OCI-LY1 (cell line): ENCODE measurements around the gene CELSR1.

ENCODE experiments used
- H2AFZ ChIP-seq: fragments of 200-600 bp; sonication (generic), shearing (Covaris generic); 2 replicates; pipeline ENCODE4 v1.6.0; 2014; ENCODE audit warnings: antibody characterized with exemption, mild to moderate bottlenecking, low read length
- H3F3A ChIP-seq: fragments of 200-600 bp; sonication (generic), shearing (Covaris generic); 2 replicates; pipeline ENCODE4 v1.6.0; 2014; ENCODE audit warnings: mild to moderate bottlenecking, antibody characterized with exemption, low read length, moderate library complexity; ENCODE audit not compliant: insufficient read depth
- H3K27ac ChIP-seq: fragments of 200-600 bp; sonication (generic); 2 replicates; pipeline ENCODE4 v1.5.1; 2014; ENCODE audit warnings: low read length, mixed run types, mild to moderate bottlenecking, low read depth; ENCODE audit not compliant: poor library complexity, severe bottlenecking
- H3K27me3 ChIP-seq: fragments of 200-600 bp; sonication (generic); 2 replicates; pipeline ENCODE4 v1.6.0; 2014; ENCODE audit warnings: antibody characterized with exemption, mild to moderate bottlenecking, low read length, moderate library complexity; ENCODE audit not compliant: insufficient read depth
- H3K36me3 ChIP-seq: fragments of 200-600 bp; sonication (generic); 2 replicates; pipeline ENCODE4 v1.6.1; 2014; ENCODE audit warnings: mild to moderate bottlenecking, antibody characterized with exemption, low read length, moderate library complexity, mixed read lengths; ENCODE audit not compliant: insufficient read depth
- H3K4me1 ChIP-seq: fragments of 200-600 bp; sonication (generic); 2 replicates; pipeline ENCODE4 v1.5.1; 2014; ENCODE audit warnings: mild to moderate bottlenecking, low read length, moderate library complexity; ENCODE audit not compliant: insufficient read depth, severe bottlenecking
- H3K4me2 ChIP-seq: fragments of 200-600 bp; sonication (generic), shearing (Covaris generic); 2 replicates; pipeline ENCODE4 v1.6.1; 2014; ENCODE audit warnings: low read length
- H3K4me3 ChIP-seq: fragments of 200-600 bp; sonication (generic); 2 replicates; pipeline ENCODE4 v1.5.1; 2014; ENCODE audit warnings: low read length, low read depth, mild to moderate bottlenecking, mixed read lengths; ENCODE audit not compliant: poor library complexity, severe bottlenecking
- H3K79me2 ChIP-seq: fragments of 200-600 bp; shearing (Covaris generic); 2 replicates; pipeline ENCODE4 v1.6.1; 2016; ENCODE audit warnings: mixed run types, low read length, mixed read lengths; ENCODE audit not compliant: insufficient read depth
- H3K9ac ChIP-seq: fragments of 200-600 bp; sonication (generic), shearing (Covaris generic); 2 replicates; pipeline ENCODE4 v1.6.1; 2014; ENCODE audit warnings: mild to moderate bottlenecking, low read length, mixed read lengths
- H3K9me2 ChIP-seq: fragments of 200-600 bp; sonication (generic), shearing (Covaris generic); 2 replicates; pipeline ENCODE4 v1.6.1; 2014; ENCODE audit warnings: low read depth, mild to moderate bottlenecking, low read length, mixed read lengths
- H3K9me3 ChIP-seq: fragments of 200-600 bp; shearing (Covaris generic); 2 replicates; pipeline ENCODE4 v1.6.1; 2014; ENCODE audit warnings: low read length, mixed read lengths
- H4K20me1 ChIP-seq: fragments of 200-600 bp; sonication (generic), shearing (Covaris generic); 2 replicates; pipeline ENCODE4 v1.6.0; 2016; ENCODE audit warnings: mild to moderate bottlenecking, low read length; ENCODE audit not compliant: insufficient read depth
- CTCF ChIP-seq: fragments of 200-600 bp; sonication (generic), shearing (Covaris generic); IDR thresholded peaks from 2 replicates; pipeline ENCODE4 v1.5.1; 2017; ENCODE audit warnings: mild to moderate bottlenecking, antibody characterized with exemption, low read length, moderate library complexity, mixed read lengths
- EZH2 ChIP-seq: fragments of 200-600 bp; sonication (generic), shearing (Covaris generic); IDR thresholded peaks from 2 replicates; pipeline ENCODE4 v1.8.0; 2017; ENCODE audit warnings: borderline replicate concordance, mixed run types, mild to moderate bottlenecking, antibody characterized with exemption, low read length, moderate library complexity, mixed read lengths

CELSR1 gene

GRCh38 chr22:46430961-46431838 is 106.2 kb downstream of the CELSR1 start:
- Histone ChIP-seq H3K27ac (peak overlapping the region; percentile 90), H3K9me3 (no peaks in the 10 kb centered on the region), H4K20me1 (no peaks in the 10 kb centered on the region), H3K79me2 (no peaks in the 10 kb centered on the region), H3K9ac (peak overlapping the region; percentile 86; the same call in 1 of the 2 replicates), H3F3A (no peaks in the 10 kb centered on the region), H3K27me3 (no peaks in the 10 kb centered on the region), H3K36me3 (peaks cover 11% of the 10 kb centered on the region; the same call in 1 of the 2 replicates), H3K4me3 (peak overlapping the region; percentile 73), H3K4me1 (peaks cover 49% of the 10 kb centered on the region), H2AFZ (no peak overlapping the region), H3K4me2 (peak overlapping the region; percentile 98), H3K9me2 (no peaks in the 10 kb centered on the region)
- TF ChIP-seq EZH2 (no peak), CTCF (no peak)

- Histone ChIP-seq H3K79me2 (no peaks in the 10 kb centered on the region), H3K4me2 (no peak overlapping the region), H3K9me2 (no peaks in the 10 kb centered on the region), H2AFZ (no peak overlapping the region), H4K20me1 (no peaks in the 10 kb centered on the region), H3K27ac (peak overlapping the region; percentile 90), H3K9ac (no peak overlapping the region), H3K4me3 (no peak overlapping the region), H3F3A (no peaks in the 10 kb centered on the region), H3K9me3 (peaks cover 5% of the 10 kb centered on the region; the same call in 1 of the 2 replicates), H3K36me3 (peaks cover 14% of the 10 kb centered on the region; the same call in 1 of the 2 replicates), H3K4me1 (peaks cover 46% of the 10 kb centered on the region), H3K27me3 (no peaks in the 10 kb centered on the region)
- TF ChIP-seq CTCF, result no peak
- TF ChIP-seq EZH2, result no peak
Measured at GRCh38 chr22:46429325-46429853, 108.0 kb downstream of the CELSR1 start.

GRCh38 chr22:46428602-46429324 is 108.7 kb downstream of the CELSR1 start:
- peaks cover 41% of the 10 kb centered on the region for H3K4me1 ChIP-seq
- peaks cover 5% of the 10 kb centered on the region; the same call in 1 of the 2 replicates for H3K9me3 ChIP-seq
- no peak overlapping the region for H3K27ac ChIP-seq
- no peak overlapping the region for H3K4me3 ChIP-seq
- peaks cover 14% of the 10 kb centered on the region; the same call in 1 of the 2 replicates for H3K36me3 ChIP-seq
- H3F3A ChIP-seq, result no peaks in the 10 kb centered on the region
- H3K27me3 ChIP-seq, result no peaks in the 10 kb centered on the region
- no peaks in the 10 kb centered on the region for H4K20me1 ChIP-seq
- H3K79me2 ChIP-seq, result no peaks in the 10 kb centered on the region
- no peak overlapping the region for H3K4me2 ChIP-seq
- TF ChIP-seq EZH2 (no peak), CTCF (no peak)
- no peak overlapping the region for H2AFZ ChIP-seq
- H3K9me2 ChIP-seq, result no peaks in the 10 kb centered on the region
- no peak overlapping the region for H3K9ac ChIP-seq
